Astrocyte (in vitro differentiated cells and primary cell): Measurements from ENCODE around the gene SOS2.

Experiments used
- EZH2 ChIP-seq: IDR thresholded peaks from 2 replicates; pipeline ENCODE4 v1.6.1; 2012; ENCODE audit warnings: mild to moderate bottlenecking, low read length, inconsistent platforms; ENCODE audit not compliant: insufficient read depth
- TF ChIP-seq, protein P1 (sequence below): IDR thresholded peaks from 2 replicates; pipeline ENCODE4 v1.5.1; 2011; ENCODE audit warnings: low read depth, mild to moderate bottlenecking, inconsistent platforms, low read length, moderate library complexity; ENCODE audit not compliant: insufficient read depth

- TF ChIP-seq, protein P1, sequence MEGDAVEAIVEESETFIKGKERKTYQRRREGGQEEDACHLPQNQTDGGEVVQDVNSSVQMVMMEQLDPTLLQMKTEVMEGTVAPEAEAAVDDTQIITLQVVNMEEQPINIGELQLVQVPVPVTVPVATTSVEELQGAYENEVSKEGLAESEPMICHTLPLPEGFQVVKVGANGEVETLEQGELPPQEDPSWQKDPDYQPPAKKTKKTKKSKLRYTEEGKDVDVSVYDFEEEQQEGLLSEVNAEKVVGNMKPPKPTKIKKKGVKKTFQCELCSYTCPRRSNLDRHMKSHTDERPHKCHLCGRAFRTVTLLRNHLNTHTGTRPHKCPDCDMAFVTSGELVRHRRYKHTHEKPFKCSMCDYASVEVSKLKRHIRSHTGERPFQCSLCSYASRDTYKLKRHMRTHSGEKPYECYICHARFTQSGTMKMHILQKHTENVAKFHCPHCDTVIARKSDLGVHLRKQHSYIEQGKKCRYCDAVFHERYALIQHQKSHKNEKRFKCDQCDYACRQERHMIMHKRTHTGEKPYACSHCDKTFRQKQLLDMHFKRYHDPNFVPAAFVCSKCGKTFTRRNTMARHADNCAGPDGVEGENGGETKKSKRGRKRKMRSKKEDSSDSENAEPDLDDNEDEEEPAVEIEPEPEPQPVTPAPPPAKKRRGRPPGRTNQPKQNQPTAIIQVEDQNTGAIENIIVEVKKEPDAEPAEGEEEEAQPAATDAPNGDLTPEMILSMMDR = no peak
- TF ChIP-seq EZH2 = no peak
Measured at GRCh38 chr14:50123062-50123461, 108.3 kb downstream of the SOS2 start.
